MM.1S (cell line): ENCODE results near the gene TCHHL1.

Source experiments
- DNase-seq: peaks from one replicate; pipeline ENCODE4 v3.0.0-alpha.2; 2015
- H2AFZ ChIP-seq: fragments of 300-600 bp; sonication (generic); 2 replicates; pipeline ENCODE4 v1.6.0; 2016; ENCODE audit warnings: antibody characterized with exemption, low read length
- H3F3A ChIP-seq: fragments of 300-600 bp; sonication (generic); 2 replicates; pipeline ENCODE4 v1.6.1; 2016; ENCODE audit warnings: mild to moderate bottlenecking, antibody characterized with exemption, low read length, moderate library complexity, mixed read lengths; ENCODE audit not compliant: insufficient read depth
- H3K27ac ChIP-seq: fragments of 300-600 bp; sonication (generic); 2 replicates; pipeline ENCODE4 v1.5.1; 2016; ENCODE audit warnings: mild to moderate bottlenecking, low read length
- H3K27me3 ChIP-seq: fragments of 300-600 bp; sonication (generic); replicated peaks from 2 replicates; pipeline ENCODE4 v1.6.0; 2016; ENCODE audit warnings: low read length; ENCODE audit not compliant: insufficient read depth
- H3K36me3 ChIP-seq: fragments of 300-600 bp; sonication (generic); replicated peaks from 2 replicates; pipeline ENCODE4 v1.6.1; 2016; ENCODE audit warnings: mild to moderate bottlenecking, low read length, mixed read lengths; ENCODE audit not compliant: insufficient read depth
- H3K4me1 ChIP-seq: fragments of 300-600 bp; sonication (generic); 2 replicates; pipeline ENCODE4 v1.6.1; 2016; ENCODE audit warnings: low read length, mixed read lengths
- H3K4me2 ChIP-seq: fragments of 300-600 bp; sonication (generic); 2 replicates; pipeline ENCODE4 v1.6.0; 2016; ENCODE audit warnings: low read depth, low read length
- H3K4me3 ChIP-seq: fragments of 300-600 bp; sonication (generic); 2 replicates; pipeline ENCODE4 v1.5.1; 2016; ENCODE audit warnings: low read length, mixed read lengths
- H3K79me2 ChIP-seq: fragments of 300-600 bp; sonication (generic); 2 replicates; pipeline ENCODE4 v1.6.1; 2016; ENCODE audit warnings: mixed run types, low read length, mixed read lengths
- H3K9ac ChIP-seq: fragments of 300-600 bp; sonication (generic); 2 replicates; pipeline ENCODE4 v1.6.1; 2016; ENCODE audit warnings: low read length, mixed read lengths
- H3K9me2 ChIP-seq: fragments of 300-600 bp; sonication (generic); replicated peaks from 2 replicates; pipeline ENCODE4 v1.6.1; 2016; ENCODE audit warnings: mild to moderate bottlenecking, low read length, mixed read lengths; ENCODE audit not compliant: insufficient read depth
- H3K9me3 ChIP-seq: fragments of 300-600 bp; sonication (generic); replicated peaks from 2 replicates; pipeline ENCODE4 v1.6.1; 2016; ENCODE audit warnings: mild to moderate bottlenecking, low read length, mixed read lengths; ENCODE audit not compliant: insufficient read depth
- H4K20me1 ChIP-seq: fragments of 300-600 bp; sonication (generic); 2 replicates; pipeline ENCODE4 v1.6.1; 2016; ENCODE audit warnings: mild to moderate bottlenecking, low read length, moderate library complexity, mixed read lengths; ENCODE audit not compliant: insufficient read depth
- CTCF ChIP-seq: fragments of 300-600 bp; sonication (generic); IDR thresholded peaks from 2 replicates; pipeline ENCODE4 v1.5.1; 2016; ENCODE audit warnings: antibody characterized with exemption, low read length, mixed read lengths
- EZH2 ChIP-seq: fragments of 300-600 bp; sonication (generic); optimal IDR thresholded peaks from 2 replicates; pipeline ENCODE3; 2017; ENCODE audit warnings: low read depth, mild to moderate bottlenecking, antibody characterized with exemption, low read length, mixed read lengths
- EZH2phosphoT487 ChIP-seq: fragments of 300-600 bp; sonication (generic); IDR thresholded peaks from 2 replicates; pipeline ENCODE4 v1.6.1; 2018; ENCODE audit warnings: antibody characterized with exemption, low read length

TCHHL1 gene

GRCh38 chr1:152034324-152034653, 54.6 kb downstream of the TCHHL1 start:
- peak overlapping the region; percentile 78 for H3K4me3 ChIP-seq
- peak overlapping the region; percentile 86; the same call in 1 of the 2 replicates for H3K27ac ChIP-seq

More at GRCh38 chr1:152034324-152034653, 54.6 kb downstream of the TCHHL1 start:
- H2AFZ ChIP-seq = no peak overlapping the region
- H3K4me2 ChIP-seq = peak overlapping the region; percentile 80
- peaks cover 29% of the 10 kb centered on the region for H3K36me3 ChIP-seq
- no peaks in the 10 kb centered on the region for H3K9me2 ChIP-seq
- peaks cover 13% of the 10 kb centered on the region; the same call in 1 of the 2 replicates for H4K20me1 ChIP-seq
- no peak for DNase-seq
- H3K79me2 ChIP-seq = peaks cover 48% of the 10 kb centered on the region
- H3K4me1 ChIP-seq = peaks cover 41% of the 10 kb centered on the region
- no peaks in the 10 kb centered on the region for H3K27me3 ChIP-seq
- TF ChIP-seq EZH2phosphoT487 (no peak), EZH2 (no peak), CTCF (no peak)
- peak overlapping the region; percentile 87; the same call in 1 of the 2 replicates for H3K9ac ChIP-seq
- peaks cover 93% of the 10 kb centered on the region for H3F3A ChIP-seq
- no peaks in the 10 kb centered on the region for H3K9me3 ChIP-seq
